Trophoblast cell (in vitro differentiated cells and primary cell): ENCODE measurements around the gene PHACTR1.
A peak's percentile ranks its signal among the peaks of the same experiment; 100 is the strongest.

ENCODE experiments used
- DNase-seq, 2 donors: peaks; one replicate each; pipeline ENCODE4 v3.0.0-alpha.2; 2016
- H2AFZ ChIP-seq: 2 replicates; pipeline ENCODE4 v1.6.1; 2013; ENCODE audit warnings: low read length, moderate library complexity, mild to moderate bottlenecking; ENCODE audit not compliant: insufficient read depth, poor library complexity
- H2AK5ac ChIP-seq: 2 replicates; pipeline ENCODE4 v1.6.1; 2013; ENCODE audit warnings: mild to moderate bottlenecking, low read length
- H2BK120ac ChIP-seq: 2 replicates; pipeline ENCODE4 v1.6.1; 2013; ENCODE audit warnings: low read length, mild to moderate bottlenecking, moderate library complexity; ENCODE audit not compliant: insufficient read depth, poor library complexity
- H2BK12ac ChIP-seq: 2 replicates; pipeline ENCODE4 v1.6.1; 2013; ENCODE audit warnings: mild to moderate bottlenecking, low read length, moderate library complexity
- H2BK5ac ChIP-seq: 2 replicates; pipeline ENCODE4 v1.6.1; 2013; ENCODE audit warnings: low read length, low read depth, moderate library complexity, mild to moderate bottlenecking; ENCODE audit not compliant: poor library complexity
- H3K14ac ChIP-seq: 2 replicates; pipeline ENCODE4 v1.6.1; 2013; ENCODE audit warnings: mild to moderate bottlenecking, low read length
- H3K18ac ChIP-seq: 2 replicates; pipeline ENCODE4 v1.6.1; 2013; ENCODE audit warnings: mild to moderate bottlenecking, low read length
- H3K23ac ChIP-seq: 2 replicates; pipeline ENCODE4 v1.6.1; 2013; ENCODE audit warnings: low read length
- H3K27ac ChIP-seq: 2 replicates; pipeline ENCODE4 v1.5.1; 2013; ENCODE audit warnings: low read depth, mild to moderate bottlenecking, inconsistent platforms, low read length, moderate library complexity
- H3K27me3 ChIP-seq: 2 replicates; pipeline ENCODE4 v1.6.1; 2013; ENCODE audit warnings: inconsistent platforms, mild to moderate bottlenecking, low read length, moderate library complexity; ENCODE audit not compliant: insufficient read depth
- H3K36me3 ChIP-seq, 2 experiments: 1 replicate in 1 of 2; 2 replicates in 1 of 2; pipeline ENCODE4 v1.6.1; 2013; ENCODE audit warnings: low read length in 2 of 2, mild to moderate bottlenecking in 2 of 2, moderate library complexity in 1 of 2; ENCODE audit not compliant: insufficient read depth in 2 of 2, control insufficient read depth in 1 of 2
- H3K4ac ChIP-seq: 2 replicates; pipeline ENCODE4 v1.6.1; 2013; ENCODE audit warnings: low read depth, mild to moderate bottlenecking, low read length, moderate library complexity
- H3K4me1 ChIP-seq, 2 experiments: 1 replicate in 1 of 2; 2 replicates in 1 of 2; pipeline ENCODE4 v1.6.1; 2013; ENCODE audit warnings: low read length in 2 of 2, mild to moderate bottlenecking in 2 of 2, moderate library complexity in 1 of 2; ENCODE audit not compliant: insufficient read depth in 2 of 2, control insufficient read depth in 1 of 2
- H3K4me2 ChIP-seq: 2 replicates; pipeline ENCODE4 v1.6.1; 2013; ENCODE audit warnings: inconsistent platforms, mild to moderate bottlenecking, low read length, moderate library complexity
- H3K4me3 ChIP-seq: 2 replicates; pipeline ENCODE4 v1.5.1; 2013; ENCODE audit warnings: mild to moderate bottlenecking, low read depth, low read length, inconsistent platforms
- H3K79me1 ChIP-seq: one replicate; pipeline ENCODE4 v1.6.1; 2013; ENCODE audit warnings: low read length
- H3K79me2 ChIP-seq: 2 replicates; pipeline ENCODE4 v1.6.1; 2013; ENCODE audit warnings: low read length, mild to moderate bottlenecking; ENCODE audit not compliant: control insufficient read depth, insufficient read depth, poor library complexity
- H3K9ac ChIP-seq: 2 replicates; pipeline ENCODE4 v1.6.1; 2013; ENCODE audit warnings: mild to moderate bottlenecking, low read length
- H3K9me3 ChIP-seq: 2 replicates; pipeline ENCODE4 v1.6.1; 2013; ENCODE audit warnings: low read depth, mild to moderate bottlenecking, control low read depth, inconsistent platforms, low read length; ENCODE audit not compliant: insufficient read depth
- H4K12ac ChIP-seq: 2 replicates; pipeline ENCODE4 v1.6.1; 2013; ENCODE audit warnings: low read depth, mild to moderate bottlenecking, low read length, moderate library complexity
- H4K8ac ChIP-seq: 2 replicates; pipeline ENCODE4 v1.6.1; 2013; ENCODE audit warnings: low read depth, mild to moderate bottlenecking, low read length, moderate library complexity
- H4K91ac ChIP-seq: one replicate; pipeline ENCODE4 v1.6.1; 2013; ENCODE audit warnings: low read depth, mild to moderate bottlenecking, low read length, moderate library complexity
- WGBS: extraction: QIAGEN DNeasy Blood & Tissue Kit; methylation state at CpG from one replicate; pipeline ENCODE4 v1.1.7; 2013; ENCODE audit warnings: missing lambda C conversion rate; ENCODE audit not compliant: insufficient read length, insufficient coverage; ENCODE audit errors: extremely low coverage; 5-methylcytosine and 5-hydroxymethylcytosine counted together

The PHACTR1 gene

DNA sequence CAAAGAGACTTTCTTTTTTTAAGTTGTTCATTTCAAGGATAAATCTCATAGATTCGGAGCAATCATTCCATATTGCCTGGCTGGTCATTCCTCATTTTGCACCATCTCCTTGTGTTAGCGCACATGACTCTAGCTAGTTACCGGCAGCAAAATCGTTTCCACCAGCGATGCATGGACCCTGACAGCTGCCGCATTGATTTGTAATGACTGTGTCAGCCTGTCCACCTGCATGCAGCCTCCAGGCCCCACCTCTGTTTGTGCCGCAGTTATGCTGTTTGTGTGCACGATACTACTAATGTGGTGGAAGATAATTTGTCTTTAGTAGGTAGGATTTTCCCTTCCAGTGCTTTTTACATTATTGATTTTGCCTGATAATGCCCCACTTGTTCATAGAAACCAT, 447.7 kb downstream of the PHACTR1 start:
- H3K9ac ChIP-seq: no peak overlapping the region
- H3K27me3 ChIP-seq: no peaks in the 10 kb centered on the region
- no peak overlapping the region for H3K18ac ChIP-seq
- H3K9me3 ChIP-seq: no peaks in the 10 kb centered on the region
- no peak overlapping the region for H3K27ac ChIP-seq
- H3K4me3 ChIP-seq: no peak overlapping the region
- no peak overlapping the region for H2BK12ac ChIP-seq
- no peak overlapping the region for H4K91ac ChIP-seq
- H4K8ac ChIP-seq: no peak overlapping the region
- DNase-seq: peak in 1 of 2 donors; percentile 6
- H4K12ac ChIP-seq: no peak overlapping the region
- H2BK5ac ChIP-seq: no peak overlapping the region
- H3K14ac ChIP-seq: no peak overlapping the region
- no peaks in the 10 kb centered on the region for H3K79me1 ChIP-seq
- no CpG with 5 or more reads among the region's 8 CpGs for WGBS
- H2BK120ac ChIP-seq: no peak overlapping the region
- no peaks in the 10 kb centered on the region for H3K4me1 ChIP-seq
- no peak overlapping the region for H3K4ac ChIP-seq
- no peaks in the 10 kb centered on the region for H3K79me2 ChIP-seq
- no peaks in the 10 kb centered on the region for H3K36me3 ChIP-seq
- no peak overlapping the region for H3K4me2 ChIP-seq
- H2AFZ ChIP-seq: no peak overlapping the region
- no peak overlapping the region for H2AK5ac ChIP-seq
- H3K23ac ChIP-seq: no peak overlapping the region

GRCh38 chr6:13165502-13166172, 449.1 kb downstream of the PHACTR1 start:
- Histone ChIP-seq H3K4me3 (no peak overlapping the region), H3K18ac (no peak overlapping the region), H2BK12ac (no peak overlapping the region), H4K91ac (no peak overlapping the region), H3K79me2 (no peaks in the 10 kb centered on the region), H3K4ac (no peak overlapping the region), H4K8ac (no peak overlapping the region), H2BK120ac (no peak overlapping the region), H3K27me3 (no peaks in the 10 kb centered on the region), H3K4me1 (no peaks in the 10 kb centered on the region), H3K9ac (no peak overlapping the region), H3K79me1 (no peaks in the 10 kb centered on the region), H2AFZ (no peak overlapping the region), H3K23ac (no peak overlapping the region), H2BK5ac (no peak overlapping the region), H3K9me3 (no peaks in the 10 kb centered on the region), H3K36me3 (no peaks in the 10 kb centered on the region), H3K27ac (no peak overlapping the region), H3K14ac (no peak overlapping the region), H3K4me2 (no peak overlapping the region), H4K12ac (no peak overlapping the region), H2AK5ac (no peak overlapping the region)
- no CpG with 5 or more reads among the region's 10 CpGs for WGBS
- DNase-seq: no peak

GRCh38 chr6:13166269-13166668, 449.7 kb downstream of the PHACTR1 start:
- 100% methylated on average over 1 of the region's 5 CpGs for WGBS
- Histone ChIP-seq H3K27ac (no peak overlapping the region), H2BK5ac (no peak overlapping the region), H3K79me2 (no peaks in the 10 kb centered on the region), H3K27me3 (no peaks in the 10 kb centered on the region), H3K9me3 (no peaks in the 10 kb centered on the region), H3K18ac (no peak overlapping the region), H2BK120ac (no peak overlapping the region), H2AFZ (no peak overlapping the region), H3K14ac (no peak overlapping the region), H3K4me3 (no peak overlapping the region), H3K4me2 (no peak overlapping the region), H3K23ac (no peak overlapping the region), H3K9ac (no peak overlapping the region), H3K79me1 (no peaks in the 10 kb centered on the region), H3K36me3 (no peaks in the 10 kb centered on the region), H3K4me1 (no peaks in the 10 kb centered on the region), H4K12ac (no peak overlapping the region), H3K4ac (no peak overlapping the region), H4K8ac (no peak overlapping the region), H4K91ac (no peak overlapping the region), H2BK12ac (no peak overlapping the region), H2AK5ac (no peak overlapping the region)
- DNase-seq: no peak

DNA sequence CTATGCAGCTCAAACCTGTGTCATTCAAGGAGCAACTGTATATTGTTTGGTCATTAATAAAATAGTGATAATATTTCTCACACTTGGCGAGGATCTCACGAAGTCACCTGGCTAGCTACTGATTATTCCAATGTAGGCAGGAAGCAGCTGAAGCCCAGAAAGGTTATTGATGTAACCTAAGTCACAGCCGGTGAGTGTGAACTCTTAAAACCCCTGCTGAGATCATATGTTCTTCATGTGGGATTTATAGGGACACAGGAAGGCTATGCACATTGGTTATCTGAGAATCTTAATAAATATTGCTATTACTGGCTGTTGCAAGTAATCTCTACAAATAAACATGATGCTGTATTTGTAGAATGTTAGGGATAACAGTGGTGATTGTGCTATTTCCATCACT, 450.3 kb downstream of the PHACTR1 start:
- Histone ChIP-seq H2BK5ac (no peak overlapping the region), H3K4me1 (no peaks in the 10 kb centered on the region), H3K14ac (no peak overlapping the region), H3K79me1 (no peaks in the 10 kb centered on the region), H3K27ac (no peak overlapping the region), H3K18ac (no peak overlapping the region), H4K8ac (no peak overlapping the region), H4K12ac (no peak overlapping the region), H3K9me3 (no peaks in the 10 kb centered on the region), H3K4me2 (no peak overlapping the region), H2AK5ac (no peak overlapping the region), H2AFZ (no peak overlapping the region), H2BK120ac (no peak overlapping the region), H3K36me3 (no peaks in the 10 kb centered on the region), H2BK12ac (no peak overlapping the region), H3K27me3 (no peaks in the 10 kb centered on the region), H3K4ac (no peak overlapping the region), H3K79me2 (no peaks in the 10 kb centered on the region), H4K91ac (no peak overlapping the region), H3K4me3 (no peak overlapping the region), H3K9ac (no peak overlapping the region), H3K23ac (no peak overlapping the region)
- DNase-seq: no peak
- WGBS: no CpG with 5 or more reads among the region's 3 CpGs
